T47D (cell line): ENCODE data around the gene CSTA.

Source experiments
- DNase-seq, 2 experiments: peaks; one replicate each; pipeline versions ENCODE4 v3.0.0 to v3.0.0-alpha.2; 2011 to 2012; ENCODE audit warnings: low read depth in 1 of 2, low spot score in 1 of 2
- JUND ChIP-seq: IDR thresholded peaks from 2 replicates; pipeline ENCODE4 v1.6.1; 2012; ENCODE audit warnings: low read depth
- in situ Hi-C: cut with HindIII; loops from 2 replicates; pipeline ENCODE4 v1.10.0; 2016; ENCODE audit warnings: low sequenced_read_pairs, low pct_unique_long_range_greater_than_20kb

Gene CSTA

DNA sequence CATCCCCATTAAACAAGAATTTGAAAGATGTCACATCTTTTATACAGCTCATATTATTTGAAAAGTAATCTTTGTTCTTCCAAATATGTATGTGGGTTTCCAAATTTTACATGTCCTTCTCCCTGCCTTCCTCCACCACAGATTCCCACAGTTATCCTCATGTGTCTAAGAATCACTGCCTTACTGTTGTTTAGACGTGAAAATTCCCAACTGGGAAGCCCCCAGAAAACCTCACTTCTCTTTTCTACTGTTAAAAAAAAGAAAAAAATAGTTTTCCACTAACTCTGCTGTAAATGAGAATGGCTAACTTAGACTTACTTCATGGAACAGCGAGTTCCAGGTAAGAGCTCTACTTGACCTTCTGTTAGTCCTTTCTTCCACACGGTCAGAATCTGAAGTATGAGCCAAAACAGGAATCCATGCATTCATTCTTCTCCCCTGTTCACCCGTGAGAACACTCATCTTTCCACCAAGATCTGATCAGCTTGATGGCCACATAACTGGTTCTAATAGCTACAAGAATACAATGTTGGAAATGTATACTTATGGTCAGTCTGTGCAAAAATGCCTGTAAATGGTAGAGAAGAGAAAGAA, 17.9 kb upstream of the CSTA start:
- in situ Hi-C loops: no loop called here
- no peak for TF ChIP-seq JUND
- no peak for DNase-seq

DNA sequence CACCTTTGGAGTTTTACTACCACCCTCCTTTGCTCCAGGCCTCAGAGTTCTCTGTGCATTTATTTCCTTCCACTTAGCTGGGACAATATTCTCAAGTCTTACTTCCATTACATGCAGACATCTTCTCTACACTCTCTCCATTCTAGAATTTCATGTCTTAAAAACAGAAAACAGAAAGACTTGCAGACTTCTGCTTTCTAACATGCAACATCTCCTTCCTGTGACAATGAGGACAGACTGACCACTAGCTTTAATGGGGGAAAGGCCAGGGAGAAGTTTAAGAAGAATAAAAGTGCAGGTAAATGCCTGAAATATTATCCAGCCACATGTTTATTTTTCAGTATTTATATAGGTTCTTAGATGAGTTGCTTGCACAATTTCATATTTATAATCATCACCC, 17.1 kb upstream of the CSTA start:
- DNase-seq: no peak
- no peak for TF ChIP-seq JUND

DNA sequence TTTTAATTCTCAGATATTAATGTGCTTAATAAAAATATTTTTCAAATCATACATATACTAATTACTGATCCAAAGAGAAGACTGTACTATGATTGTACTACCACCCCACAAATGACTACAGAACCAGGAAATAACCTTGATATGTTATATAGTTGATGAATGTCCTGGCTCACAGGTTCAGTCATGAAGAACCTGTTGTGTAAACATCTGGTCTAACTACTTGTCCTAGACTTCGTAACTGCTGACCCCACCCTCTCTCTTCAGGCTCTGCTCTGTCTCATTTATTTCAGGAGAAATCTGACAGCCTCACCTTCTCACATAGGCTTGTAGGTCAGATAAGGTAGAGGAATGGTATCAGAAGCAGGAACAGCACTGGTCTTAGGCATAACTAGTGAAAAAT, 14.7 kb upstream of the CSTA start:
- in situ Hi-C loops: no loop called here
- TF ChIP-seq JUND: no peak
- no peak for DNase-seq

More for the DNA sequence above, 17.1 kb upstream of the CSTA start:
- in situ Hi-C loops: no loop called here

- in situ Hi-C loops: no loop called here
- no peak for TF ChIP-seq JUND
- no peak for DNase-seq
These were observed 12.2 kb upstream of the CSTA start for GRCh38 chr3:122312826-122313225.

- no peak for TF ChIP-seq JUND
- in situ Hi-C loops: no loop called here
- no peak for DNase-seq
These were observed 11.8 kb upstream of the CSTA start for GRCh38 chr3:122313281-122313680.

DNA sequence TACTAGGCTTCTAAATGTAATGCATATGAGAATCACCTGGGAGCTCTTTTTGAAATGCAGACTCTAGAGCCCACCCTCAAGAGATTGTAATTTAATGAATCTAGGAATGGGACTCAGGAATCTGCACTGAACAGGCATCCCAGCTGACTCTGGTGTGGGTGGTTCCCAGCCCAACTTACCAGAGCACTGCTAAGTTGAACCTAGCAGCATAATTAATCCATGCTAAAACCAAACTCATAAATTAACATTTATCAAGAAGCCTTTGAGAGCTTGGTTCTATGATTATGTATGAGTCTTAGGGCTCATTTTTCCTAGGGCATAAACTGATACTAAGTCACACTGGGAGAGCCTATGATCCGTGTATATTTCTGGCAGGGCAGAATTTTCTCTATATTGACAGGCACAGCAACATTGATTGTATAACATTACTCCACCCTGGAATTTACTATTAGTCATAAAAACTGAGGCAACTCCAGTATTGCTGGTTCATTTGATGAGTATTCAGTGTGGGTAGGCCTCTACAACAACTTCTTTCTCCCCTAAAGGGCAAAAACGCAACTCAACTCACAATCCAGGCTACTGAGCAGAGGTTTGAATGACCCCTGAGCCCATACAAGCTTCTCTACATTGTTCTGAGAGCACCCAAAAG, 10.7 kb upstream of the CSTA start:
- in situ Hi-C loops: no loop called here
- TF ChIP-seq JUND: no peak
- DNase-seq: no peak

GRCh38 chr3:122315619-122316018, 9.4 kb upstream of the CSTA start:
- DNase-seq: no peak
- no peak for TF ChIP-seq JUND
- in situ Hi-C loops: no loop called here

DNA sequence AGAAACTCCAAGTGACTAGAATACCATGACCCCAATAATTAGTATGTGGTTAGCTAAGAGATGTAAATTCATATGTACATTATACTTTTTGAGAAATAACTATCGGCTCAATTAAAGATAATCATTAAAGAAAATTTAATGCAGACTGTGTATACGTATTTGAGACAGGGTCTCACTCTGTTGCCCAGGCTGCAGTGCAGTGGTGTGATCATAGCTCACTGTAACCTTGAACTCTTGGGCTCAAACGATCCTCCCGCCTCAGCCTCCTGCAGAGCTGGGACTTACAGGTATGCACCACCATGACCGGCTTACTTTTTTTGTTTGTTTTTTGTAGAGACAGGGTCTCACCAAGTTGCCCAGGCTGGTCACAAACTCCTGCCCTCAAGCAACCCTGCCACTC, 8.7 kb upstream of the CSTA start:
- TF ChIP-seq JUND: no peak

DNA sequence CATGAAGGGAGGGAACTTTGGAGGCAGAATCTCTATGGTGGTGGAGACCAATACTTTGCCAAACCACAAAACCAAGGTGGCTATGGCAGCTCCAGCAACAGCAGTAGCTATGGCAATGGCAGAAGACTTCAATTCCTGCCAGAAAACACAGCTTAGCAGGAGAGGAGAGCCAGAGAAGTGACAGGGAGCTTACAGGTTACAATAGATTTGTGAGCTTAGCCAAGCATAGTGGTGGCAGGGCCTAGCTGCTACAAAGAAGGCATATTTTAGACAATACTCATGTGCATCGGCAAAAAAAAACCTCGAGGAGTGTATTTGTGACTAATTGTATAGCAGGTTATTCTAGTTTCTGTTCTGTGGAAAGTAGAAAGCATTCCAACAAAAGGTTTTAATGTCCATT, 6.4 kb upstream of the CSTA start:
- TF ChIP-seq JUND: no peak
- no peak for DNase-seq
- in situ Hi-C loops: no loop called here

More for the DNA sequence above, 8.7 kb upstream of the CSTA start:
- DNase-seq: no peak
- in situ Hi-C loops: no loop called here

DNA sequence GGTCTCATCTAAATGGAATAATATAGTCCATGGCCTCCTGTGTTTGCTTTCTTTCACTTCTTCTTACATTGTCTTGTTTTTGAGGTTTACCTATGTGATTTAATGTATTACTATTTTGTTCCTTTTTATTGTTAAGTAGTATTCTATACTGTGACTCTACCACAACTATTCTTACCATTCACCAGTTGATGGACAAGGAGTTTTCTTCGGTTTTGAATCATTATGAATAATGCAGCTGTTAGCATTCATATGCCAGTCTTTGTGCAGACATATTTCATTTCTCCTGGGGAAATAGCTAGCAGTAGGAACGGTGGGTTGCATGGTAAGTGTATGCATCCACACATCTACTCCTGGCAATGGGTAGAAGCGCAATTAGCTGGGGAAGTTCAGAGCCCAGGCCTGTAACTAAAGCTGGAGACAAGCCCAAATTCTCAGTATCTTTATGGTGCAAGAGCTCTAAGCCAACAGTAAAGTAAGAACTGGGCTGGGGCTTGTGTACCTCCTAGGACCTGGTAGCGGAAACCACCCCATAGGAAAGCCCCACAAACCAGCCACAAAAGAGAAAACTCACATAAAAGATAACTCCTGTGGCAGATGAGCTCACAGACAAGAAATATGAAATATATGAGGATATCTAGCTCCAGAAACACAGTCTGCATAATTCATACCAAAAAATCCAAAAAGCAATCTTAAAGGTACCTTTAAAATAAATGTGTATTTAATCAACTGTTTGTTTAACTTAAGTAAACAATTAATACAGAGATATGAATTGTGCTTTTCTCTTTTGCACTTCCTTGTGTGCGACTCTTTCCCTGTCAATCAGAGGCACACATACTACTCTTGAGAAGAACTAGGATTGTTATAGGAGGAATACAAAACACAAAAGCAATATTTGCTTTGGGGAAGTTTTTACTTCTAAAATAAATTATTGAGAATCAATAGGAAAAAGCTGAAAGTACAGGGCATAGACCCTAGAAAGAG, 2.7 kb upstream of the CSTA start:
- no peak for DNase-seq
- in situ Hi-C loops: no loop called here
- no peak for TF ChIP-seq JUND

- in situ Hi-C loops: no loop called here
- TF ChIP-seq JUND: no peak
- DNase-seq: no peak
These were observed 721 bp downstream of the CSTA start for GRCh38 chr3:122325769-122326168.

DNA sequence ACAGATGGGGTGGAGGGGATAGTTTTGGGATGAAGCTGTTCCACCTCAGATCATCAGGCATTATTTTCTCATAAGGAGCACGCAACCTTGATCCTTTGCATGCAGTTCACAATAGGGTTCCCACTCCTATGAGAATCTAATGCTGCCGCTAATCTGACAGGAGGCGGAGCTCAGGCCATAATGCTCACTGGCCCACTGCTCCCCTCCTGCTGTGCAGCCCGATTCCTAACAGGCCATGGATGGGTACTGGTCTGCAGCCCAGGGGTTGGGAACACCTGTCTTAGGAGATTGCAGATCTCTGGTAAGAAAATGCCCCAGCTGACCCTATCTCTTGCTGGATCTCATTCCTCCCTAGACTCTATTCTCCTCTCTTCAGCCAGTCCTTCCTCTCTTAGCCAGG, 6.8 kb downstream of the CSTA start:
- DNase-seq: no peak
- in situ Hi-C loops: no loop called here
- TF ChIP-seq JUND: no peak

GRCh38 chr3:122332551-122332950, 7.5 kb downstream of the CSTA start:
- no peak for TF ChIP-seq JUND
- in situ Hi-C loops: no loop called here
- no peak for DNase-seq
